H1 (cell line): Measurements from ENCODE around the gene CSDE1. TPM values are rescaled to one million over a fixed set of nuclear protein-coding genes. Genes with fewer than 3 reads are reported as not detected.

ENCODE experiments used
- CTCF ChIA-PET: fragments of 300-600 bp; sonication (Branson Sonifier 250); formaldehyde crosslinking; loops from one replicate; lab custom pipeline; 2021; ENCODE audit not compliant: partially characterized antibody; lab: Charles Lee
- POLR2A ChIA-PET: fragments of 300-600 bp; sonication (Branson Sonifier 250); formaldehyde crosslinking; loops from one replicate; lab custom pipeline; 2021; ENCODE audit warnings: inconsistent platforms; ENCODE audit not compliant: partially characterized antibody; lab: Charles Lee
- DNase-seq, 2 experiments: peaks; one replicate each; pipeline versions ENCODE4 v3.0.0 to v3.0.0-alpha.2; 2010 to 2022; ENCODE audit warnings: low spot score in 2 of 2, low read depth in 1 of 2, mixed read lengths in 1 of 2
- FAIRE-seq: peaks from 2 replicates; lab custom pipeline; 2011; peaks lifted over from hg19 to GRCh38; lab: Jason Lieb, UNC
- H2AFZ ChIP-seq: 2 replicates; pipeline ENCODE4 v1.8.1; 2012; ENCODE audit warnings: low read length, inconsistent platforms
- H2AK5ac ChIP-seq: 2 replicates; pipeline ENCODE4 v1.6.1; 2013; ENCODE audit warnings: low read depth, low read length
- H2BK120ac ChIP-seq: replicated peaks from 2 replicates; pipeline ENCODE3; 2013; ENCODE audit warnings: low read depth, low read length, inconsistent platforms
- H2BK12ac ChIP-seq: 2 replicates; pipeline ENCODE4 v1.6.1; 2013; ENCODE audit warnings: low read depth, low read length
- H2BK15ac ChIP-seq: 2 replicates; pipeline ENCODE4 v1.6.1; 2013; ENCODE audit warnings: low read length
- H2BK20ac ChIP-seq: 2 replicates; pipeline ENCODE4 v1.6.1; 2013; ENCODE audit warnings: low read length
- H2BK5ac ChIP-seq: 2 replicates; pipeline ENCODE4 v1.6.1; 2013; ENCODE audit warnings: low read depth, low read length
- H3K14ac ChIP-seq: 2 replicates; pipeline ENCODE4 v1.6.1; 2013; ENCODE audit warnings: inconsistent platforms; ENCODE audit not compliant: insufficient read length
- H3K18ac ChIP-seq: 2 replicates; pipeline ENCODE4 v1.6.1; 2013; ENCODE audit warnings: low read length; ENCODE audit errors: extremely low read depth
- H3K23ac ChIP-seq: 2 replicates; pipeline ENCODE4 v1.6.1; 2013; ENCODE audit warnings: inconsistent platforms; ENCODE audit not compliant: insufficient read length
- H3K23me2 ChIP-seq: 2 replicates; pipeline ENCODE4 v1.6.1; 2013; ENCODE audit warnings: low read depth, low read length
- H3K27ac ChIP-seq: 2 replicates; pipeline ENCODE4 v1.6.1; 2011; ENCODE audit warnings: low read depth, low read length, inconsistent platforms
- H3K27me3 ChIP-seq, 4 experiments: replicated peaks in 1 of 4; 1 replicate in 1 of 4; 2 replicates in 3 of 4; pipeline versions ENCODE4 v1.6.1 to v1.8.1; 2011 to 2013; ENCODE audit warnings: low read length in 3 of 4, mild to moderate bottlenecking in 3 of 4, inconsistent platforms in 2 of 4, mixed read lengths in 2 of 4, moderate library complexity in 1 of 4; ENCODE audit not compliant: control insufficient read depth in 3 of 4, insufficient read depth in 3 of 4; ENCODE audit errors: extremely low read depth in 1 of 4
- H3K36me3 ChIP-seq, 4 experiments: 2 replicates each; pipeline versions ENCODE4 v1.6.1 to v1.8.1; 2011 to 2013; ENCODE audit warnings: mild to moderate bottlenecking in 4 of 4, low read length in 3 of 4, moderate library complexity in 2 of 4, control low read depth in 1 of 4, inconsistent platforms in 1 of 4; ENCODE audit not compliant: insufficient read depth in 4 of 4, control insufficient read depth in 2 of 4
- H3K4ac ChIP-seq: replicated peaks from 2 replicates; pipeline ENCODE3; 2013; ENCODE audit warnings: low read length, low read depth, mixed read lengths, inconsistent platforms; ENCODE audit not compliant: insufficient read length
- H3K4me1 ChIP-seq, 4 experiments: replicated peaks in 1 of 4; 1 replicate in 1 of 4; 2 replicates in 3 of 4; pipeline versions ENCODE4 v1.6.1 to v1.8.1; 2011 to 2013; ENCODE audit warnings: low read length in 3 of 4, inconsistent platforms in 2 of 4, mixed read lengths in 1 of 4; ENCODE audit not compliant: insufficient read depth in 4 of 4, control insufficient read depth in 3 of 4
- H3K4me2 ChIP-seq, 2 experiments: 2 replicates each; pipeline versions ENCODE4 v1.6.1 to v1.8.1; 2011 to 2013; ENCODE audit warnings: low read depth in 2 of 2, low read length in 2 of 2, control low read depth in 1 of 2, inconsistent platforms in 1 of 2, mild to moderate bottlenecking in 1 of 2; ENCODE audit not compliant: insufficient read depth in 1 of 2
- H3K4me3 ChIP-seq, 4 experiments: fragments of 200-600, 300-600 bp in 1 of 4; sonication (generic), shearing (Covaris generic), sonication (Bioruptor Twin) in 1 of 4; 2 replicates each; pipeline versions ENCODE4 v1.5.1 to v1.8.1; 2011 to 2016; ENCODE audit warnings: low read length in 4 of 4, low read depth in 3 of 4, control low read depth in 2 of 4, inconsistent platforms in 2 of 4, mild to moderate bottlenecking in 2 of 4, mixed read lengths in 1 of 4, moderate library complexity in 1 of 4; ENCODE audit not compliant: insufficient read depth in 2 of 4; ENCODE audit errors: extremely low read depth in 1 of 4
- H3K56ac ChIP-seq: replicated peaks from 2 replicates; pipeline ENCODE3; 2013; ENCODE audit warnings: low read depth, mild to moderate bottlenecking, mixed read lengths, low read length, inconsistent platforms; ENCODE audit not compliant: insufficient read length
- H3K79me1 ChIP-seq: 2 replicates; pipeline ENCODE4 v1.6.1; 2013; ENCODE audit warnings: low read depth, low read length, control low read depth
- H3K79me2 ChIP-seq, 2 experiments: 2 replicates each; pipeline versions ENCODE4 v1.6.1 to v1.8.1; 2012 to 2013; ENCODE audit warnings: low read length in 2 of 2, mild to moderate bottlenecking in 2 of 2, inconsistent platforms in 1 of 2; ENCODE audit not compliant: insufficient read depth in 2 of 2, control insufficient read depth in 1 of 2
- H3K9ac ChIP-seq, 4 experiments: replicated peaks in 1 of 4; 1 replicate in 1 of 4; 2 replicates in 3 of 4; pipeline versions ENCODE4 v1.6.1 to v1.8.1; 2011 to 2013; ENCODE audit warnings: low read depth in 3 of 4, low read length in 3 of 4, control low read depth in 2 of 4, mild to moderate bottlenecking in 2 of 4, moderate library complexity in 2 of 4, inconsistent platforms in 1 of 4; ENCODE audit errors: extremely low read depth in 1 of 4
- H3K9me3 ChIP-seq, 2 experiments: 2 replicates each; pipeline versions ENCODE4 v1.6.1 to v1.8.1; 2012 to 2013; ENCODE audit warnings: mild to moderate bottlenecking in 2 of 2, moderate library complexity in 2 of 2, control low read depth in 1 of 2, inconsistent platforms in 1 of 2, low read depth in 1 of 2, low read length in 1 of 2, mixed read lengths in 1 of 2; ENCODE audit not compliant: insufficient read depth in 2 of 2
- H4K20me1 ChIP-seq, 2 experiments: replicated peaks in 1 of 2; 2 replicates each; pipeline versions ENCODE3 to v1.8.1; 2011 to 2013; ENCODE audit warnings: inconsistent platforms in 2 of 2, low read length in 2 of 2, mild to moderate bottlenecking in 1 of 2; ENCODE audit not compliant: insufficient read depth in 2 of 2, control insufficient read depth in 1 of 2
- H4K5ac ChIP-seq: 2 replicates; pipeline ENCODE4 v1.6.1; 2013; ENCODE audit warnings: low read length, low read depth, mixed read lengths, inconsistent platforms; ENCODE audit not compliant: insufficient read length
- H4K8ac ChIP-seq: 2 replicates; pipeline ENCODE4 v1.8.0; 2013; ENCODE audit warnings: mild to moderate bottlenecking, moderate library complexity, low read length, inconsistent platforms; ENCODE audit not compliant: insufficient read depth; ENCODE audit errors: extremely low read depth
- H4K91ac ChIP-seq: replicated peaks from 2 replicates; pipeline ENCODE3; 2013; ENCODE audit warnings: low read length, mixed read lengths, inconsistent platforms; ENCODE audit not compliant: insufficient read length
- HDAC2 ChIP-seq, 2 experiments: fragments of 300-600 bp in 1 of 2; sonication (generic) in 1 of 2; IDR thresholded peaks; 2 replicates each; pipeline ENCODE4 v1.6.1; 2011 to 2012; ENCODE audit warnings: low read depth in 2 of 2, low read length in 2 of 2, mild to moderate bottlenecking in 2 of 2, moderate library complexity in 2 of 2, borderline replicate concordance in 1 of 2, inconsistent platforms in 1 of 2
- JUND ChIP-seq: IDR thresholded peaks from 2 replicates; pipeline ENCODE4 v1.6.1; 2011; ENCODE audit warnings: mild to moderate bottlenecking, improper control_type of control experiment, low read length
- MAX ChIP-seq: IDR thresholded peaks from 2 replicates; pipeline ENCODE4 v1.6.1; 2012; ENCODE audit warnings: inconsistent platforms
- POU5F1 ChIP-seq: IDR thresholded peaks from 2 replicates; pipeline ENCODE4 v1.6.1; 2011; ENCODE audit warnings: low read depth, mild to moderate bottlenecking, low read length, moderate library complexity
- RBBP5 ChIP-seq: IDR thresholded peaks from 2 replicates; pipeline ENCODE4 v1.7.1; 2012; ENCODE audit warnings: low read depth, mild to moderate bottlenecking, inconsistent platforms, low read length, moderate library complexity, borderline replicate concordance
- SAP30 ChIP-seq: fragments of 300-600 bp; sonication (generic); IDR thresholded peaks from 2 replicates; pipeline ENCODE4 v1.7.1; 2012; ENCODE audit warnings: low read length, moderate library complexity, mild to moderate bottlenecking, inconsistent platforms; ENCODE audit not compliant: insufficient read depth, insufficient replicate concordance
- SRF ChIP-seq: IDR thresholded peaks from 2 replicates; pipeline ENCODE4 v1.6.1; 2011; ENCODE audit warnings: mild to moderate bottlenecking, low read depth, low read length, moderate library complexity
- TCF12 ChIP-seq: IDR thresholded peaks from 2 replicates; pipeline ENCODE4 v1.6.1; 2011; ENCODE audit warnings: low read depth, mild to moderate bottlenecking, low read length
- YY1 ChIP-seq: IDR thresholded peaks from 2 replicates; pipeline ENCODE4 v1.6.1; 2011; ENCODE audit warnings: low read depth, mild to moderate bottlenecking, low read length
- ZNF274 ChIP-seq: IDR thresholded peaks from 2 replicates; pipeline ENCODE4 v1.7.0; 2012; ENCODE audit warnings: low read length, borderline replicate concordance; ENCODE audit errors: extremely low read depth
- WGBS, 2 experiments: shearing (Covaris generic) in 1 of 2; methylation state at CpG; one replicate each; pipeline versions ENCODE4 v1.1.6 to v1.1.7; 2013 to 2015; ENCODE audit warnings: low lambda C conversion rate in 2 of 2, mixed read lengths in 2 of 2, inconsistent platforms in 1 of 2, low coverage in 1 of 2, missing lambda C conversion rate in 1 of 2; ENCODE audit not compliant: insufficient replicate concordance in 2 of 2, insufficient coverage in 1 of 2, insufficient read length in 1 of 2; ENCODE audit errors: extremely low coverage in 1 of 2, missing lambda C conversion rate in 1 of 2; 5-methylcytosine and 5-hydroxymethylcytosine counted together
- polyA plus RNA-seq, 7 experiments: library from polyadenylated mRNA; depleted of rRNA in 3 of 7; stranded (reverse) in 5 of 7; unstranded in 2 of 7; fragments of >200 nt in 5 of 7; fragments of 200-250 nt in 2 of 7; gene quantifications; 1 replicate in 5 of 7; 2 replicates in 1 of 7; 4 replicates in 1 of 7; pipeline versions ENCODE4 v1.2.1 to v1.2.3, GENCODE V29; 2011 to 2013; ENCODE audit warnings: missing spikeins in 2 of 7, mixed read lengths in 2 of 7
- total RNA-seq: library from RNA; stranded (reverse); fragmentation: NEBNext Ultra II Directional; extraction: Animal tissue kit (Norgen Biotek cat#: 25700); gene quantifications from 2 replicates; pipeline ENCODE4 v1.2.1, GENCODE V29; 2021
- TF ChIP-seq, protein P1 (sequence below): IDR thresholded peaks from 2 replicates; pipeline ENCODE4 v1.6.1; 2011; ENCODE audit warnings: low read length, improper control_type of control experiment

CSDE1 gene
- total and polyA plus RNA-seq, 2 of the 8 experiments (the other 6 are each of a cell fraction or from before 2014, with no cell fraction given) = 149 to 635 TPM

DNA sequence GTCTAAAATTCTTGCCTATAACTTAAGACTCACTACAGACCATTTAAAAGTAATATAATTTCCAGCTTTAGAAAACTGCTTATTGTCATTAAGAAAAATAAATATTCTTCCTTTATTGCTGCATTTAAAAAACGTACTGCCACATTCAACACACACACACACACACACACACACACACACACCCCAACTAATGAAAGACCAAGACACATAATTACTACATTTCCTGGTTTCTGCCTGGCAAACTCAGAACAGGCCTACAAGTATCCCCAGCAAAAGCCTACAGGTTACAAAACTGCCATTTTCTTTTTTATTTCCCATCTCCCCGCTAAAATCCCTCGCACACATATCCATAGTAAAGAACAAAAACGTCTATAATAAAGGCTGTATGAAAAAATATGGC is 89.4 kb downstream of the CSDE1 start:
- Histone ChIP-seq H2BK120ac (no peak overlapping the region), H3K56ac (no peak overlapping the region), H4K5ac (no peak overlapping the region), H3K9ac (no peak overlapping the region), H3K14ac (no peak overlapping the region), H3K18ac (no peak overlapping the region), H3K9me3 (no peaks in the 10 kb centered on the region), H3K79me2 (no peaks in the 10 kb centered on the region), H3K4me2 (no peak overlapping the region; a peak in 1 of 4 replicates), H3K36me3 (no peaks in the 10 kb centered on the region), H2AFZ (no peak overlapping the region), H2BK20ac (no peak overlapping the region), H3K4ac (no peak overlapping the region), H3K23me2 (peaks cover 10% of the 10 kb centered on the region), H4K20me1 (no peaks in the 10 kb centered on the region), H2BK12ac (no peak overlapping the region), H3K4me1 (peaks cover 0 to 4% (median 1%) of the 10 kb centered on the region in 4 experiments; a peak in 1 of 7 replicates), H4K8ac (no peak overlapping the region), H3K27me3 (peaks cover 0 to 4% (median 2%) of the 10 kb centered on the region in 4 experiments; a peak in 2 of 7 replicates), H3K27ac (no peak overlapping the region), H2BK5ac (no peak overlapping the region), H4K91ac (no peak overlapping the region), H2AK5ac (no peak overlapping the region), H3K4me3 (peak overlapping the region in 1 of 4 experiments; percentile 82; a peak in 1 of 8 replicates), H2BK15ac (no peak overlapping the region), H3K79me1 (no peaks in the 10 kb centered on the region), H3K23ac (no peak overlapping the region)
- WGBS, 2 experiments = 73 to 100% methylated on average over 1 to 4 of the region's 4 CpGs
- FAIRE-seq = no peak
- POLR2A ChIA-PET = no interaction called here
- DNase-seq = no peak
- CTCF ChIA-PET = interaction anchor here (0.8 kb wide), 1 partner anchor 84 kb away, joined by 3 read pairs; no protein-coding TSS in a partner anchor
- TF ChIP-seq, protein P1, sequence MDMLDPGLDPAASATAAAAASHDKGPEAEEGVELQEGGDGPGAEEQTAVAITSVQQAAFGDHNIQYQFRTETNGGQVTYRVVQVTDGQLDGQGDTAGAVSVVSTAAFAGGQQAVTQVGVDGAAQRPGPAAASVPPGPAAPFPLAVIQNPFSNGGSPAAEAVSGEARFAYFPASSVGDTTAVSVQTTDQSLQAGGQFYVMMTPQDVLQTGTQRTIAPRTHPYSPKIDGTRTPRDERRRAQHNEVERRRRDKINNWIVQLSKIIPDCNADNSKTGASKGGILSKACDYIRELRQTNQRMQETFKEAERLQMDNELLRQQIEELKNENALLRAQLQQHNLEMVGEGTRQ = no peak
- TF ChIP-seq SAP30 (no peak), SRF (no peak), POU5F1 (no peak), TCF12 (no peak), MAX (no peak), HDAC2 (IDR thresholded peaks at IDR 0.05; ENCODE audit: borderline replicate concordance in 1 of 2, low read depth in 2 of 2, low read length in 2 of 2) (no peak), ZNF274 (no peak), YY1 (no peak), JUND (no peak), RBBP5 (no peak)
